GM23338 (cell line): ENCODE data around the gene CFAP251.

Source experiments
- CREB1 ChIP-seq: fragments of 250-450 bp; sonication (Bioruptor Pico); IDR thresholded peaks from 2 replicates; pipeline ENCODE4 v1.5.0; 2020; ENCODE audit warnings: low read depth, mild to moderate bottlenecking, moderate library complexity
- CTCF ChIP-seq, 2 experiments: fragments of 200-600 bp in 1 of 2; sonication (generic) in 1 of 2; conservative IDR thresholded peaks; 2 replicates each; pipeline versions ENCODE4 v1.5.1 to v1.6.1; 2016 to 2017; ENCODE audit warnings: antibody characterized with exemption in 2 of 2, low read depth in 2 of 2, mild to moderate bottlenecking in 2 of 2, moderate library complexity in 1 of 2
- EZH2 ChIP-seq: fragments of 200-600 bp; sonication (generic); IDR thresholded peaks from one replicate; pipeline ENCODE4 v1.8.0; 2017; ENCODE audit warnings: antibody characterized with exemption, mild to moderate bottlenecking, low read depth; ENCODE audit not compliant: unreplicated experiment
- EZH2phosphoT487 ChIP-seq: fragments of 200-600 bp; sonication (generic); IDR thresholded peaks from one replicate; pipeline ENCODE4 v1.8.1; 2018; ENCODE audit warnings: antibody characterized with exemption; ENCODE audit not compliant: unreplicated experiment
- JUNB ChIP-seq: IDR thresholded peaks from one replicate; pipeline ENCODE4 v1.6.1; 2016; ENCODE audit warnings: antibody characterized with exemption; ENCODE audit not compliant: unreplicated experiment
- POLR2AphosphoS5 ChIP-seq: IDR thresholded peaks from 2 replicates; pipeline ENCODE4 v1.6.1; 2016; ENCODE audit warnings: antibody characterized with exemption, low read depth
- STAT1 ChIP-seq: IDR thresholded peaks from one replicate; pipeline ENCODE4 v1.6.1; 2016; ENCODE audit warnings: antibody characterized with exemption; ENCODE audit not compliant: unreplicated experiment
- ZNF331 ChIP-seq: fragments of 250-450 bp; sonication (Bioruptor Pico); IDR thresholded peaks from 2 replicates; pipeline ENCODE4 v1.5.0; 2020; ENCODE audit warnings: low read depth, mild to moderate bottlenecking, moderate library complexity
- TF ChIP-seq, protein P1 (sequence below): IDR thresholded peaks from one replicate; pipeline ENCODE4 v1.6.1; 2018; ENCODE audit warnings: antibody characterized with exemption; ENCODE audit not compliant: unreplicated experiment

DNA sequence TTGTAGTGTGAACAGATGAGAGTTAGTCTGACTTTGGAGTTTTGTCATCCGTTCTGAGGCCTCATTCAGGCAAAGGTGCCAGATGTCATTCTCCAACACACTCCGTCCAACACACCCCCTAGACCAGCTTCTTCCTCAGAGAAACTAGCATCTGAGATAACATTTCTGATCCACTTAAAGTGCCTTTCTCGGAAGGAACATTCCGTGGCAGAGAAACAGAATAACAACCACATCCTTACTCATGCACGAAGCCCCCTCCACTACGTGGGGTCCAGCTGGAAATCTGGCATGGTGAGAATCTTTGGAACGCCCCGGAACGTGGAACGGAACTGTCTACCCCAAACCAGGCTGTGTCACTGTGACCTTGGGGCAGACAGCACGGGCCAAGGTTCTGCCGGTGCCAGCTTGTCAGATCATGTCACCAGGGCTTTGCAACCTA is 86.3 kb downstream of the CFAP251 start:
- no peak for TF ChIP-seq EZH2phosphoT487
- TF ChIP-seq CTCF (conservative IDR thresholded peaks at IDR 0.05; ENCODE audit: low read depth in 2 of 2), result no peak
- TF ChIP-seq EZH2, result no peak
- TF ChIP-seq, protein P1, sequence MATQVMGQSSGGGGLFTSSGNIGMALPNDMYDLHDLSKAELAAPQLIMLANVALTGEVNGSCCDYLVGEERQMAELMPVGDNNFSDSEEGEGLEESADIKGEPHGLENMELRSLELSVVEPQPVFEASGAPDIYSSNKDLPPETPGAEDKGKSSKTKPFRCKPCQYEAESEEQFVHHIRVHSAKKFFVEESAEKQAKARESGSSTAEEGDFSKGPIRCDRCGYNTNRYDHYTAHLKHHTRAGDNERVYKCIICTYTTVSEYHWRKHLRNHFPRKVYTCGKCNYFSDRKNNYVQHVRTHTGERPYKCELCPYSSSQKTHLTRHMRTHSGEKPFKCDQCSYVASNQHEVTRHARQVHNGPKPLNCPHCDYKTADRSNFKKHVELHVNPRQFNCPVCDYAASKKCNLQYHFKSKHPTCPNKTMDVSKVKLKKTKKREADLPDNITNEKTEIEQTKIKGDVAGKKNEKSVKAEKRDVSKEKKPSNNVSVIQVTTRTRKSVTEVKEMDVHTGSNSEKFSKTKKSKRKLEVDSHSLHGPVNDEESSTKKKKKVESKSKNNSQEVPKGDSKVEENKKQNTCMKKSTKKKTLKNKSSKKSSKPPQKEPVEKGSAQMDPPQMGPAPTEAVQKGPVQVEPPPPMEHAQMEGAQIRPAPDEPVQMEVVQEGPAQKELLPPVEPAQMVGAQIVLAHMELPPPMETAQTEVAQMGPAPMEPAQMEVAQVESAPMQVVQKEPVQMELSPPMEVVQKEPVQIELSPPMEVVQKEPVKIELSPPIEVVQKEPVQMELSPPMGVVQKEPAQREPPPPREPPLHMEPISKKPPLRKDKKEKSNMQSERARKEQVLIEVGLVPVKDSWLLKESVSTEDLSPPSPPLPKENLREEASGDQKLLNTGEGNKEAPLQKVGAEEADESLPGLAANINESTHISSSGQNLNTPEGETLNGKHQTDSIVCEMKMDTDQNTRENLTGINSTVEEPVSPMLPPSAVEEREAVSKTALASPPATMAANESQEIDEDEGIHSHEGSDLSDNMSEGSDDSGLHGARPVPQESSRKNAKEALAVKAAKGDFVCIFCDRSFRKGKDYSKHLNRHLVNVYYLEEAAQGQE, result no peak
- no peak for TF ChIP-seq CREB1 (CRISPR knock-in tag)
- no peak for TF ChIP-seq POLR2AphosphoS5
- TF ChIP-seq JUNB, result no peak
- TF ChIP-seq STAT1, result no peak
- no peak for TF ChIP-seq ZNF331
